A549 (cell line): ENCODE data around the gene PGS1. TPM values are rescaled to one million over a fixed set of nuclear protein-coding genes. Genes with fewer than 3 reads are reported as not detected.

Experiments used
- BCL3 ChIP-seq: fragments of >200 bp; sonication (Bioruptor Twin); formaldehyde crosslinking; IDR thresholded peaks from 3 replicates; pipeline ENCODE4 v1.6.1; 2016
- CBX2 ChIP-seq: fragments of 200-600 bp; sonication (generic); IDR thresholded peaks from 2 replicates; pipeline ENCODE4 v1.6.1; 2016; ENCODE audit warnings: low read depth, mild to moderate bottlenecking, borderline replicate concordance
- CBX8 ChIP-seq: fragments of 200-600 bp; sonication (generic); IDR thresholded peaks from 2 replicates; pipeline ENCODE4 v1.6.1; 2016
- CHD4 ChIP-seq: fragments of 200-600 bp; sonication (generic); IDR thresholded peaks from 2 replicates; pipeline ENCODE4 v1.6.1; 2016; ENCODE audit warnings: antibody characterized with exemption, mild to moderate bottlenecking, borderline replicate concordance
- CTCF ChIP-seq: fragments of >200 bp; sonication (Bioruptor Twin); formaldehyde crosslinking; IDR thresholded peaks from 3 replicates; pipeline ENCODE4 v1.5.1; 2016
- EHF ChIP-seq: fragments of 250-450 bp; sonication (Bioruptor Pico); IDR thresholded peaks from 2 replicates; pipeline ENCODE4 v1.5.0; 2020; ENCODE audit warnings: mild to moderate bottlenecking
- ESRRA ChIP-seq: fragments of 150-350 bp; IDR thresholded peaks from 2 replicates; pipeline ENCODE4 v1.6.1; 2014; ENCODE audit warnings: mild to moderate bottlenecking, low read length, borderline replicate concordance
- FOSL2 ChIP-seq, 2 experiments: fragments of 450-650 bp in 1 of 2; fragments of >200 bp in 1 of 2; sonication (Bioruptor Twin) in 1 of 2; formaldehyde crosslinking; IDR thresholded peaks; 2 replicates each; pipeline versions ENCODE4 v1.5.0 to v1.6.1; 2016 to 2020; ENCODE audit warnings: mild to moderate bottlenecking in 1 of 2, moderate library complexity in 1 of 2
- FOXS1 ChIP-seq: fragments of 250-450 bp; sonication (Bioruptor Pico); IDR thresholded peaks from 2 replicates; pipeline ENCODE4 v1.5.0; 2020; ENCODE audit warnings: mild to moderate bottlenecking, moderate library complexity
- HDAC2 ChIP-seq: fragments of 200-600 bp; sonication (generic); IDR thresholded peaks from 2 replicates; pipeline ENCODE4 v1.6.1; 2016
- HEYL ChIP-seq: fragments of 250-450 bp; sonication (Bioruptor Pico); IDR thresholded peaks from 2 replicates; pipeline ENCODE4 v1.8.0; 2021; ENCODE audit warnings: mild to moderate bottlenecking, moderate library complexity
- HMGXB4 ChIP-seq: fragments of 250-450 bp; sonication (Bioruptor Pico); IDR thresholded peaks from 2 replicates; pipeline ENCODE4 v1.5.0; 2021; ENCODE audit warnings: mild to moderate bottlenecking, moderate library complexity, borderline replicate concordance
- HOXA7 ChIP-seq: fragments of 250-450 bp; sonication (Bioruptor Pico); IDR thresholded peaks from 2 replicates; pipeline ENCODE4 v1.5.0; 2020; ENCODE audit warnings: mild to moderate bottlenecking, moderate library complexity
- HOXB13 ChIP-seq: fragments of 250-450 bp; sonication (Bioruptor Pico); IDR thresholded peaks from 2 replicates; pipeline ENCODE4 v1.5.0; 2020; ENCODE audit warnings: low read depth, mild to moderate bottlenecking, moderate library complexity
- HOXB5 ChIP-seq: fragments of 250-450 bp; sonication (Bioruptor Pico); IDR thresholded peaks from 2 replicates; pipeline ENCODE4 v1.5.0; 2020; ENCODE audit warnings: mild to moderate bottlenecking, moderate library complexity
- JUN ChIP-seq, 2 experiments: fragments of >200 bp; sonication (Bioruptor Twin); formaldehyde crosslinking; IDR thresholded peaks; 2 replicates in 1 of 2; 3 replicates in 1 of 2; pipeline ENCODE4 v1.6.1; 2016 to 2017
- JUNB ChIP-seq: fragments of >200 bp; sonication (Bioruptor Twin); formaldehyde crosslinking; IDR thresholded peaks from 2 replicates; pipeline ENCODE4 v1.6.1; 2016
- KDM5A ChIP-seq: fragments of 200-600 bp; sonication (generic); IDR thresholded peaks from 2 replicates; pipeline ENCODE4 v1.6.1; 2016; ENCODE audit warnings: antibody characterized with exemption, mild to moderate bottlenecking
- MAFK ChIP-seq: fragments of 450-650 bp; IDR thresholded peaks from 2 replicates; pipeline ENCODE4 v1.6.1; 2014; ENCODE audit not compliant: partially characterized antibody
- NFE2L2 ChIP-seq: fragments of 150-350 bp; conservative IDR thresholded peaks from 2 replicates; pipeline ENCODE4 v1.6.1; 2014; ENCODE audit warnings: low read length
- NPAS2 ChIP-seq: fragments of 250-450 bp; sonication (Bioruptor Pico); IDR thresholded peaks from 2 replicates; pipeline ENCODE4 v1.8.0; 2022; ENCODE audit warnings: mild to moderate bottlenecking, moderate library complexity, borderline replicate concordance
- NR3C1 ChIP-seq: fragments of >200 bp; sonication (Bioruptor Twin); formaldehyde crosslinking; IDR thresholded peaks from 3 replicates; pipeline ENCODE4 v1.6.1; 2017
- PHF8 ChIP-seq: fragments of 200-600 bp; sonication (generic); IDR thresholded peaks from 2 replicates; pipeline ENCODE4 v1.6.1; 2016; ENCODE audit warnings: low read depth, mild to moderate bottlenecking, antibody characterized with exemption, moderate library complexity, borderline replicate concordance
- POLR2AphosphoS2 ChIP-seq: conservative IDR thresholded peaks from 2 replicates; pipeline ENCODE4 v1.6.1; 2012; ENCODE audit warnings: low read length, improper control_type of control experiment, inconsistent platforms
- RARB ChIP-seq: fragments of 250-450 bp; sonication (Bioruptor Pico); IDR thresholded peaks from 2 replicates; pipeline ENCODE4 v1.8.0; 2021; ENCODE audit warnings: mild to moderate bottlenecking, moderate library complexity
- RFX5 ChIP-seq: fragments of 450-650 bp; IDR thresholded peaks from 2 replicates; pipeline ENCODE4 v1.7.1; 2014; ENCODE audit warnings: antibody characterized with exemption, mild to moderate bottlenecking, moderate library complexity
- RNF2 ChIP-seq: fragments of 200-600 bp; sonication (generic); IDR thresholded peaks from 2 replicates; pipeline ENCODE4 v1.6.1; 2016; ENCODE audit warnings: low read depth, mild to moderate bottlenecking, antibody characterized with exemption, moderate library complexity, borderline replicate concordance
- SMC3 ChIP-seq: fragments of >200 bp; sonication (Bioruptor Twin); formaldehyde crosslinking; IDR thresholded peaks from 3 replicates; pipeline ENCODE4 v1.6.1; 2018; ENCODE audit warnings: inconsistent platforms
- SREBF2 ChIP-seq: fragments of 450-650 bp; IDR thresholded peaks from 2 replicates; pipeline ENCODE4 v1.6.1; 2014; ENCODE audit warnings: mild to moderate bottlenecking, moderate library complexity
- TP53 ChIP-seq: fragments of 250-450 bp; sonication (Bioruptor Pico); IDR thresholded peaks from 2 replicates; pipeline ENCODE4 v1.5.0; 2021; ENCODE audit warnings: mild to moderate bottlenecking, moderate library complexity
- ZC3H11A ChIP-seq: fragments of 450-650 bp; IDR thresholded peaks from 2 replicates; pipeline ENCODE4 v1.6.1; 2014; ENCODE audit warnings: antibody characterized with exemption, mild to moderate bottlenecking
- ZSCAN20 ChIP-seq: fragments of 250-450 bp; sonication (Bioruptor Pico); IDR thresholded peaks from 2 replicates; pipeline ENCODE4 v1.8.0; 2022; ENCODE audit warnings: mild to moderate bottlenecking, moderate library complexity
- polyA plus RNA-seq, 4 experiments: library from polyadenylated mRNA; depleted of rRNA in 3 of 4; stranded (reverse); fragments of >200 nt; fragmentation: RNase III in 1 of 4; extraction: RNeasy Plus Mini Kit Qiagen cat#74134 plus additional on column Dnase treatment in 1 of 4; gene quantifications; 2 replicates in 3 of 4; 3 replicates in 1 of 4; pipeline ENCODE4 v1.2.3, GENCODE V29; 2011 to 2017
- TF ChIP-seq, protein P1 (sequence below): IDR thresholded peaks from 2 replicates; pipeline ENCODE4 v1.6.1; 2012
- TF ChIP-seq, protein P2 (sequence below): IDR thresholded peaks from 2 replicates; pipeline ENCODE4 v1.6.1; 2012; ENCODE audit warnings: low read depth, borderline replicate concordance
- TF ChIP-seq, protein P3 (sequence below): fragments of 150-350 bp; IDR thresholded peaks from 2 replicates; pipeline ENCODE4 v1.6.1; 2014; ENCODE audit warnings: low read depth, mild to moderate bottlenecking, low read length
- TF ChIP-seq, protein P4 (sequence below): IDR thresholded peaks from 2 replicates; pipeline ENCODE4 v1.6.1; 2012

Gene PGS1
- polyA plus RNA-seq, 2 of the 4 experiments (the other 2 are of a cell fraction): 23.7 to 29.5 TPM

- 0 out of 2 replicates have a peak, but pooled peaks have one; percentile 48 for TF ChIP-seq HOXB5 (CRISPR knock-in tag)
- peak; percentile 88 for TF ChIP-seq SMC3
- no peak for TF ChIP-seq FOXS1 (CRISPR knock-in tag)
- TF ChIP-seq, protein P1, sequence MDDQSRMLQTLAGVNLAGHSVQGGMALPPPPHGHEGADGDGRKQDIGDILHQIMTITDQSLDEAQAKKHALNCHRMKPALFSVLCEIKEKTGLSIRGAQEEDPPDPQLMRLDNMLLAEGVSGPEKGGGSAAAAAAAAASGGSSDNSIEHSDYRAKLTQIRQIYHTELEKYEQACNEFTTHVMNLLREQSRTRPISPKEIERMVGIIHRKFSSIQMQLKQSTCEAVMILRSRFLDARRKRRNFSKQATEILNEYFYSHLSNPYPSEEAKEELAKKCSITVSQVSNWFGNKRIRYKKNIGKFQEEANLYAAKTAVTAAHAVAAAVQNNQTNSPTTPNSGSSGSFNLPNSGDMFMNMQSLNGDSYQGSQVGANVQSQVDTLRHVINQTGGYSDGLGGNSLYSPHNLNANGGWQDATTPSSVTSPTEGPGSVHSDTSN: peak; percentile 59; the same call in 1 of the 2 replicates
- TF ChIP-seq HMGXB4 (CRISPR knock-in tag): no peak
- TF ChIP-seq FOSL2 (IDR thresholded peaks at IDR 0.05): no peak
- no peak for TF ChIP-seq FOSL2 (CRISPR knock-in tag; IDR thresholded peaks at IDR 0.05)
- 0 out of 2 replicates have a peak, but pooled peaks have one; percentile 17 for TF ChIP-seq JUNB
- TF ChIP-seq EHF (CRISPR knock-in tag): no peak
- no peak for TF ChIP-seq PHF8
- no peak for TF ChIP-seq HEYL (CRISPR knock-in tag)
- TF ChIP-seq CHD4: no peak
- TF ChIP-seq, protein P2, sequence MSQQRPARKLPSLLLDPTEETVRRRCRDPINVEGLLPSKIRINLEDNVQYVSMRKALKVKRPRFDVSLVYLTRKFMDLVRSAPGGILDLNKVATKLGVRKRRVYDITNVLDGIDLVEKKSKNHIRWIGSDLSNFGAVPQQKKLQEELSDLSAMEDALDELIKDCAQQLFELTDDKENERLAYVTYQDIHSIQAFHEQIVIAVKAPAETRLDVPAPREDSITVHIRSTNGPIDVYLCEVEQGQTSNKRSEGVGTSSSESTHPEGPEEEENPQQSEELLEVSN: peak; percentile 42; the same call in 1 of the 2 replicates
- TF ChIP-seq RARB (CRISPR knock-in tag): no peak
- no peak for TF ChIP-seq NPAS2 (CRISPR knock-in tag)
- TF ChIP-seq NFE2L2: no peak
- peak; percentile 52; the same call in 1 of the 3 replicates for TF ChIP-seq BCL3
- TF ChIP-seq JUN (IDR thresholded peaks at IDR 0.05): peak; percentile 75 to 91
- TF ChIP-seq TP53 (CRISPR knock-in tag): no peak
- TF ChIP-seq, protein P3, sequence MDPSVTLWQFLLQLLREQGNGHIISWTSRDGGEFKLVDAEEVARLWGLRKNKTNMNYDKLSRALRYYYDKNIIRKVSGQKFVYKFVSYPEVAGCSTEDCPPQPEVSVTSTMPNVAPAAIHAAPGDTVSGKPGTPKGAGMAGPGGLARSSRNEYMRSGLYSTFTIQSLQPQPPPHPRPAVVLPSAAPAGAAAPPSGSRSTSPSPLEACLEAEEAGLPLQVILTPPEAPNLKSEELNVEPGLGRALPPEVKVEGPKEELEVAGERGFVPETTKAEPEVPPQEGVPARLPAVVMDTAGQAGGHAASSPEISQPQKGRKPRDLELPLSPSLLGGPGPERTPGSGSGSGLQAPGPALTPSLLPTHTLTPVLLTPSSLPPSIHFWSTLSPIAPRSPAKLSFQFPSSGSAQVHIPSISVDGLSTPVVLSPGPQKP: no peak
- no peak for TF ChIP-seq HOXB13
- no peak for TF ChIP-seq HOXA7
- TF ChIP-seq, protein P4, sequence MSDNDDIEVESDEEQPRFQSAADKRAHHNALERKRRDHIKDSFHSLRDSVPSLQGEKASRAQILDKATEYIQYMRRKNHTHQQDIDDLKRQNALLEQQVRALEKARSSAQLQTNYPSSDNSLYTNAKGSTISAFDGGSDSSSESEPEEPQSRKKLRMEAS: peak; percentile 78
- peak; percentile 98 for TF ChIP-seq CTCF
- no peak for TF ChIP-seq KDM5A
- TF ChIP-seq SREBF2: no peak
- no peak for TF ChIP-seq ZSCAN20 (CRISPR knock-in tag)
- no peak for TF ChIP-seq HDAC2
- TF ChIP-seq RFX5: no peak
- TF ChIP-seq CBX8: no peak
- TF ChIP-seq CBX2: no peak
- TF ChIP-seq MAFK: no peak
- no peak for TF ChIP-seq ESRRA
- peak; percentile 92 for TF ChIP-seq RNF2
- TF ChIP-seq POLR2AphosphoS2: no peak
- TF ChIP-seq NR3C1: no peak
- TF ChIP-seq ZC3H11A: no peak
These were observed 43.3 kb downstream of the PGS1 start (continued) for GRCh38 chr17:78421534-78422266.
